Calu3 (cell line): ENCODE measurements around the gene NRL. TPM values are rescaled to one million over a fixed set of nuclear protein-coding genes. Genes with fewer than 3 reads are reported as not detected.

ENCODE experiments used
- BruUV-seq: library from RNA; stranded (reverse); fragments of 400-500 nt; replicated peaks from 2 replicates; lab custom pipeline; 2021; lab: Mats Ljungman, UMichigan
- CTCF ChIA-PET: fragments of 300-600 bp; sonication (Branson Sonifier 250); formaldehyde crosslinking; loops from one replicate; lab custom pipeline; 2022; ENCODE audit warnings: antibody characterized with exemption; lab: Charles Lee
- DNase-seq: peaks from one replicate; pipeline ENCODE4 v3.0.0; 2022
- H3K27ac Mint-ChIP-seq: one replicate; pipeline ENCODE4 v1.8.0; 2022; ENCODE audit warnings: mixed read lengths; ENCODE audit not compliant: unreplicated experiment
- H3K27me3 Mint-ChIP-seq: one replicate; pipeline ENCODE4 v1.8.0; 2022; ENCODE audit warnings: mixed read lengths; ENCODE audit not compliant: unreplicated experiment
- H3K36me3 Mint-ChIP-seq: one replicate; pipeline ENCODE4 v1.8.0; 2022; ENCODE audit warnings: mild to moderate bottlenecking, moderate library complexity, mixed read lengths; ENCODE audit not compliant: insufficient read depth, unreplicated experiment
- H3K4me1 Mint-ChIP-seq: one replicate; pipeline ENCODE4 v1.8.0; 2022; ENCODE audit warnings: mild to moderate bottlenecking, low read depth, mixed read lengths; ENCODE audit not compliant: unreplicated experiment
- H3K4me3 Mint-ChIP-seq: one replicate; pipeline ENCODE4 v1.8.0; 2022; ENCODE audit warnings: mild to moderate bottlenecking, low read depth, moderate library complexity, mixed read lengths; ENCODE audit not compliant: unreplicated experiment
- H3K9me3 Mint-ChIP-seq: one replicate; pipeline ENCODE4 v1.8.0; 2022; ENCODE audit warnings: low read depth, mixed read lengths; ENCODE audit not compliant: unreplicated experiment
- intact Hi-C: fragments of 100-400 bp; cut with micrococcal nuclease; formaldehyde crosslinking; loops from one replicate; pipeline ENCODE4 v1.10.0; 2022; ENCODE audit not compliant: unreplicated experiment
- total RNA-seq: library from RNA; stranded (reverse); gene quantifications from 2 replicates; pipeline ENCODE4 v1.2.3, GENCODE V29; 2022
- TF ChIP-seq, protein P1 (sequence below): fragments of 200-600 bp; IDR thresholded peaks from one replicate; pipeline ENCODE4 v1.8.0; 2022; ENCODE audit warnings: antibody characterized with exemption; ENCODE audit not compliant: unreplicated experiment

NRL gene
- total RNA-seq, 1 experiment from 2014 or later = 2.3 TPM

DNA sequence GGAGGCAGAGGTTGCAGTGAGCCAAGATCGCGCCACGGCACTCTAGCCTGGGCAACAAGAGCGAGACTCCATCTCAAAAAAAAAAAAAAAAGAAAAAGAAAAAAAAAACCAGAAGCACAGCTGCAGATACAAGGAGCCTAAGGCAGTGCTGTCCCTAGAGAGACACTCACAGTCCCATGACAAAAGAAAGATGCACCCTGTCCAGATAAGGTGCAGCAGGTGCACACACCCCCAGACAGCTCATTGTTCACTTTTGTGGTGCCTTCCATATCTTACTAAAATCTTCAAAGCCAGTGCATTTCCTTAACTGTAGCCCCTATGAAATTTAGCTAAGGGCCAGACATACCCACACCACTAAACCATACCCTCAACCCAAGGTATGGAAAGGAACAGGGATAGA, 7.7 kb upstream of the NRL start:
- Mint-ChIP-seq H3K9me3 (no peaks in the 10 kb centered on the region), H3K27ac (no peak overlapping the region), H3K36me3 (peaks cover 26% of the 10 kb centered on the region), H3K27me3 (no peaks in the 10 kb centered on the region), H3K4me1 (no peaks in the 10 kb centered on the region), H3K4me3 (no peak overlapping the region)
- no peak for DNase-seq
- TF ChIP-seq, protein P1, sequence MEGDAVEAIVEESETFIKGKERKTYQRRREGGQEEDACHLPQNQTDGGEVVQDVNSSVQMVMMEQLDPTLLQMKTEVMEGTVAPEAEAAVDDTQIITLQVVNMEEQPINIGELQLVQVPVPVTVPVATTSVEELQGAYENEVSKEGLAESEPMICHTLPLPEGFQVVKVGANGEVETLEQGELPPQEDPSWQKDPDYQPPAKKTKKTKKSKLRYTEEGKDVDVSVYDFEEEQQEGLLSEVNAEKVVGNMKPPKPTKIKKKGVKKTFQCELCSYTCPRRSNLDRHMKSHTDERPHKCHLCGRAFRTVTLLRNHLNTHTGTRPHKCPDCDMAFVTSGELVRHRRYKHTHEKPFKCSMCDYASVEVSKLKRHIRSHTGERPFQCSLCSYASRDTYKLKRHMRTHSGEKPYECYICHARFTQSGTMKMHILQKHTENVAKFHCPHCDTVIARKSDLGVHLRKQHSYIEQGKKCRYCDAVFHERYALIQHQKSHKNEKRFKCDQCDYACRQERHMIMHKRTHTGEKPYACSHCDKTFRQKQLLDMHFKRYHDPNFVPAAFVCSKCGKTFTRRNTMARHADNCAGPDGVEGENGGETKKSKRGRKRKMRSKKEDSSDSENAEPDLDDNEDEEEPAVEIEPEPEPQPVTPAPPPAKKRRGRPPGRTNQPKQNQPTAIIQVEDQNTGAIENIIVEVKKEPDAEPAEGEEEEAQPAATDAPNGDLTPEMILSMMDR = no peak
- CTCF ChIA-PET = no interaction called here
- intact Hi-C loops = no loop called here
- no TSS peak for BruUV-seq

DNA sequence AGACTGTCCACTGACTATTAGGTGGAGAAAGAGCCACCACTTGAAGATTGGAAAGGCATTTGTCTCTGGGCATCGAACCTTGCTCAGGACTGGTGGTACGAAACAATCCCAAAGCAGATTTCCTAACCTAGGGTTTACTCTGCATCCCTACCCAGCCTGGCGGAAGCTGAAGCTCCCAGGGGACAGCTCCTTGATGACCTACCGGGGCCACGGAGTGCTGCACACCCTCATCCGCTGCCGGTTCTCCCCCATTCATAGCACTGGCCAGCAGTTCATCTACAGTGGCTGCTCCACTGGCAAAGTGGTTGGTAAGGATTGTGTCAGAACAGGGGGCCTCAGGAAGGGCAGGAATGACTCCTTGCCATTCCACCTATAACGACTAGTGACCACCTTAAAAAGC, 6.5 kb upstream of the NRL start:
- Mint-ChIP-seq H3K4me1 (peaks cover 9% of the 10 kb centered on the region), H3K4me3 (no peak overlapping the region), H3K36me3 (peaks cover 32% of the 10 kb centered on the region), H3K27me3 (no peaks in the 10 kb centered on the region), H3K9me3 (no peaks in the 10 kb centered on the region), H3K27ac (no peak overlapping the region)
- intact Hi-C loops = no loop called here
- TF ChIP-seq, protein P1 = no peak
- CTCF ChIA-PET = no interaction called here
- DNase-seq = no peak
- BruUV-seq = no TSS peak

DNA sequence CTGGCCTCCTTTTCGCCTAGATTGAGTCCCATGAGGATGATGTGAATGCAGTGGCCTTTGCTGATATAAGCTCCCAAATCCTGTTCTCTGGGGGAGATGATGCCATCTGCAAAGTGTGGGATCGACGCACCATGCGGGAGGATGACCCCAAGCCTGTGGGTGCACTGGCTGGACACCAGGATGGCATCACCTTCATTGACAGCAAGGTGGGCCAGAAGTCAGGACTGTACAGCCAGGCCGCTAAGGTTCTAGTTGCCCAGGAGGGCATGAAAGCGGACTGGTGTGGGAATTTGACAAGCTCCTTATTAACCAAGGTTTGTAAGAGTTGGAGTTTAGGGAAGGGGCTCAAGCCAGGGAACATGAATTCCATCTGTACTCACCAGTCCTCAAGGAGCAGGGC, 4.9 kb upstream of the NRL start:
- TF ChIP-seq, protein P1 = no peak
- Mint-ChIP-seq H3K9me3 (no peaks in the 10 kb centered on the region), H3K36me3 (peaks cover 43% of the 10 kb centered on the region), H3K4me3 (no peak overlapping the region), H3K27me3 (no peaks in the 10 kb centered on the region), H3K4me1 (peaks cover 19% of the 10 kb centered on the region), H3K27ac (no peak overlapping the region)
- no peak for DNase-seq
- intact Hi-C loops = no loop called here
- CTCF ChIA-PET = no interaction called here
- BruUV-seq = no TSS peak

DNA sequence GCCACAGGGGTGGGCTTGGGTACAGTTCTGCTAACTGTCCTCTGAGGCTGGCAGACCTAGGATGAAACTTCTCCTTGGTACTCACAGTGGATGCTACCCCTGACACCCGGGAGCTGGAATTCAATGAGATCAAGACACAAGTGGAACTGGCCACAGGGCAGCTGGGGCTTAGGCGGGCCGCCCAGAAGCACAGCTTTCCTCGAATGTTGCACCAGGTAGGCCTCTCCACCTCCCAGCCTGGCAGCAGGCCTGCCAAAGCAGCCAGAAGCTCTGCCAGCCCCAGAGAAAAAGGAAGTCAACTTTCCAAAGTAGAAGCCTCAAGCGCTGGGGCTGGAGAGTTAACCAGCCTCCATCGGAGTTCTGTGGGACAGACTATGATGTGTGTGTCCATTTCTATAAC, 2.4 kb upstream of the NRL start:
- TF ChIP-seq, protein P1 = no peak
- no TSS peak for BruUV-seq
- no peak overlapping the region for H3K4me3 Mint-ChIP-seq
- no peak overlapping the region for H3K27ac Mint-ChIP-seq
- CTCF ChIA-PET = no interaction called here
- peaks cover 19% of the 10 kb centered on the region for H3K4me1 Mint-ChIP-seq
- intact Hi-C loops = no loop called here
- no peaks in the 10 kb centered on the region for H3K9me3 Mint-ChIP-seq
- no peaks in the 10 kb centered on the region for H3K27me3 Mint-ChIP-seq
- no peak for DNase-seq
- peaks cover 47% of the 10 kb centered on the region for H3K36me3 Mint-ChIP-seq
